Endothelial cell of umbilical vein (primary cell): ENCODE data around the gene PACRGL.

ENCODE experiments used
- CTCF ChIP-seq, 2 donors: IDR thresholded peaks; 1 replicate in 1 of 2; 2 replicates in 1 of 2; pipeline ENCODE4 v1.5.1; 2011; ENCODE audit warnings: low read length in 2 of 2, mild to moderate bottlenecking in 2 of 2, moderate library complexity in 2 of 2, control low read depth in 1 of 2, inconsistent platforms in 1 of 2, low read depth in 1 of 2; ENCODE audit not compliant: insufficient read depth in 1 of 2; ENCODE audit errors: extremely low read depth in 1 of 2
- EZH2 ChIP-seq: IDR thresholded peaks from 2 replicates; pipeline ENCODE4 v1.6.1; 2012; ENCODE audit warnings: borderline replicate concordance, low read depth, mild to moderate bottlenecking, moderate library complexity, low read length, inconsistent platforms; ENCODE audit not compliant: severe bottlenecking
- FOS ChIP-seq: IDR thresholded peaks from 2 replicates; pipeline ENCODE4 v1.6.1; 2011; ENCODE audit warnings: mild to moderate bottlenecking, low read length, moderate library complexity, borderline replicate concordance; ENCODE audit not compliant: insufficient read depth
- GATA2 ChIP-seq: IDR thresholded peaks from 2 replicates; pipeline ENCODE4 v1.7.0; 2011; ENCODE audit warnings: low read depth, mild to moderate bottlenecking, moderate library complexity, mixed read lengths, low read length; ENCODE audit not compliant: insufficient read length, insufficient read depth
- MYC ChIP-seq: IDR thresholded peaks from one replicate; pipeline ENCODE4 v1.6.1; 2011; ENCODE audit warnings: mild to moderate bottlenecking, low read depth, low read length
- POLR2A ChIP-seq: IDR thresholded peaks from 2 replicates; pipeline ENCODE4 v1.6.1; 2012; ENCODE audit warnings: low read depth, mild to moderate bottlenecking, control low read depth, low read length
- TF ChIP-seq, protein P1 (sequence below): IDR thresholded peaks from 2 replicates; pipeline ENCODE4 v1.6.1; 2011; ENCODE audit not compliant: insufficient read depth, insufficient read length

DNA sequence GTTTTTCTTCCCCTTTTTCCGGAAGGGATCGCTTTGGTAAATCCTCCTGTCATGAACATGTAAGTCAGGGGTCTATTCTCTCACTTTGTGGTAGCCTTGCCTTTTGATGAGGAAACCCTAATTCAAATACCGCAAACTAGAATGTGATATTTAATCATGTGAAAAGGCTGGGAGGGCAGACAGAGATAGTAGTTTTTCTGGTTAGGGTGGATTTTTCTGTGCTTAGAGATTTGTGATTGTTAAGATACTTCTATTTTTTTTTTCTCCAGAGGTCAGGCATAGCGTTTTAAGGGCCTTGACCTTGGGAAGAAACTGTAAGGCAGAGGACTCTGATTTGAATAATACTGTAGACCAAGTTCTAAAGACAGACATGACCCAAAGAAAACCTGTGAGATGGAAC, 41.8 kb upstream of the PACRGL start:
- TF ChIP-seq MYC (no peak), CTCF (IDR thresholded peaks at IDR 0.05; ENCODE audit: extremely low read depth in 1 of 2, insufficient read depth in 1 of 2, low read depth in 1 of 2, low read length in 2 of 2) (no peak), FOS (no peak), POLR2A (no peak), EZH2 (no peak), GATA2 (no peak)
- TF ChIP-seq, protein P1, sequence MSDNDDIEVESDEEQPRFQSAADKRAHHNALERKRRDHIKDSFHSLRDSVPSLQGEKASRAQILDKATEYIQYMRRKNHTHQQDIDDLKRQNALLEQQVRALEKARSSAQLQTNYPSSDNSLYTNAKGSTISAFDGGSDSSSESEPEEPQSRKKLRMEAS = no peak
